Hepatocyte (in vitro differentiated cells): ENCODE measurements around the gene ARPP21. TPM values are rescaled to one million over a fixed set of nuclear protein-coding genes. Genes with fewer than 3 reads are reported as not detected.

Source experiments
- DNase-seq: peaks from one replicate; pipeline ENCODE4 v3.0.0-alpha.2; 2016; ENCODE audit warnings: low spot score
- H2AFZ ChIP-seq: fragments of 200-600 bp; sonication (generic); 2 replicates; pipeline ENCODE4 v1.6.0; 2016; ENCODE audit warnings: antibody characterized with exemption, mild to moderate bottlenecking
- H3K27ac ChIP-seq: fragments of 200-600 bp; sonication (generic); 2 replicates; pipeline ENCODE4 v1.5.1; 2016; ENCODE audit warnings: mild to moderate bottlenecking
- H3K27me3 ChIP-seq: fragments of 200-600 bp; sonication (generic); 2 replicates; pipeline ENCODE4 v1.6.1; 2016
- H3K36me3 ChIP-seq: fragments of 200-600 bp; sonication (generic); replicated peaks from 2 replicates; pipeline ENCODE4 v1.5.1; 2016; ENCODE audit warnings: low read depth; ENCODE audit not compliant: insufficient read depth
- H3K4me1 ChIP-seq: fragments of 200-600 bp; sonication (generic); 2 replicates; pipeline ENCODE4 v1.5.1; 2016; ENCODE audit warnings: mild to moderate bottlenecking, moderate library complexity; ENCODE audit not compliant: insufficient read depth
- H3K4me2 ChIP-seq: fragments of 200-600 bp; sonication (generic); 2 replicates; pipeline ENCODE4 v1.6.0; 2016
- H3K4me3 ChIP-seq: fragments of 200-600 bp; sonication (generic); 2 replicates; pipeline ENCODE4 v1.5.1; 2016; ENCODE audit warnings: mild to moderate bottlenecking
- H3K79me2 ChIP-seq: fragments of 200-600 bp; sonication (generic); 2 replicates; pipeline ENCODE4 v1.6.0; 2017; ENCODE audit warnings: mild to moderate bottlenecking
- H3K9me2 ChIP-seq: fragments of 200-600 bp; sonication (generic); replicated peaks from 2 replicates; pipeline ENCODE4 v1.6.0; 2017; ENCODE audit warnings: mild to moderate bottlenecking; ENCODE audit not compliant: insufficient read depth
- H3K9me3 ChIP-seq: fragments of 200-600 bp; sonication (generic); 2 replicates; pipeline ENCODE4 v1.5.1; 2016; ENCODE audit warnings: low read depth, mild to moderate bottlenecking
- H4K20me1 ChIP-seq: fragments of 200-600 bp; sonication (generic); 2 replicates; pipeline ENCODE4 v1.6.0; 2016; ENCODE audit warnings: mild to moderate bottlenecking; ENCODE audit not compliant: insufficient read depth, poor library complexity, severe bottlenecking
- CTCF ChIP-seq: fragments of 200-600 bp; sonication (generic); IDR thresholded peaks from 2 replicates; pipeline ENCODE4 v1.5.1; 2016; ENCODE audit warnings: antibody characterized with exemption, mild to moderate bottlenecking; ENCODE audit not compliant: poor library complexity
- EZH2 ChIP-seq: fragments of 200-600 bp; sonication (generic); IDR thresholded peaks from 2 replicates; pipeline ENCODE4 v1.6.1; 2016; ENCODE audit warnings: antibody characterized with exemption, mild to moderate bottlenecking, borderline replicate concordance
- EZH2phosphoT487 ChIP-seq: fragments of 200-600 bp; sonication (generic); IDR thresholded peaks from one replicate; pipeline ENCODE4 v1.6.1; 2018; ENCODE audit warnings: antibody characterized with exemption, mild to moderate bottlenecking, low read depth, moderate library complexity; ENCODE audit not compliant: unreplicated experiment, severe bottlenecking
- WGBS: methylation state at CpG from one replicate; pipeline ENCODE4 v1.1.6; 2016; ENCODE audit warnings: low lambda C conversion rate; ENCODE audit errors: missing lambda C conversion rate; 5-methylcytosine and 5-hydroxymethylcytosine counted together
- polyA plus RNA-seq: library from polyadenylated mRNA; unstranded; fragments of >200 nt; fragmentation: Nextera tagmentation; extraction: Ambion mirVana; gene quantifications from 2 replicates; pipeline ENCODE4 v1.2.1, GENCODE V29; 2016
- total RNA-seq: library from RNA; depleted of rRNA; stranded (reverse); fragments of >200 nt; gene quantifications from 2 replicates; pipeline ENCODE4 v1.2.3, GENCODE V29; 2014

Gene ARPP21
- total and polyA plus RNA-seq, 2 experiments from 2014 or later, result 0.19 TPM; not detected in 1

- peaks cover 6% of the 10 kb centered on the region for H3K27me3 ChIP-seq
- 87% methylated on average over 5 of the region's 5 CpGs for WGBS
- no peaks in the 10 kb centered on the region for H4K20me1 ChIP-seq
- H3K4me2 ChIP-seq, result no peak overlapping the region
- H2AFZ ChIP-seq, result no peak overlapping the region
- H3K79me2 ChIP-seq, result no peaks in the 10 kb centered on the region
- H3K9me2 ChIP-seq, result no peaks in the 10 kb centered on the region
- no peak for DNase-seq
- TF ChIP-seq EZH2phosphoT487, result no peak
- TF ChIP-seq EZH2, result no peak
- TF ChIP-seq CTCF, result no peak
- H3K36me3 ChIP-seq, result no peaks in the 10 kb centered on the region
- no peak overlapping the region for H3K4me3 ChIP-seq
- no peak overlapping the region for H3K27ac ChIP-seq
- no peaks in the 10 kb centered on the region for H3K9me3 ChIP-seq
- no peaks in the 10 kb centered on the region for H3K4me1 ChIP-seq
Measured at GRCh38 chr3:35674451-35675109, 35.3 kb downstream of the ARPP21 start.

- Histone ChIP-seq H3K36me3 (no peaks in the 10 kb centered on the region), H3K79me2 (no peaks in the 10 kb centered on the region), H3K4me2 (no peak overlapping the region), H3K27ac (no peak overlapping the region), H4K20me1 (no peaks in the 10 kb centered on the region), H3K9me2 (no peaks in the 10 kb centered on the region), H3K27me3 (peaks cover 6% of the 10 kb centered on the region), H2AFZ (no peak overlapping the region), H3K9me3 (no peaks in the 10 kb centered on the region), H3K4me3 (no peak overlapping the region), H3K4me1 (no peaks in the 10 kb centered on the region)
- TF ChIP-seq EZH2 (no peak), EZH2phosphoT487 (no peak), CTCF (no peak)
- WGBS, result 91% methylated on average over 1 of the region's 1 CpG
- DNase-seq, result no peak
Measured at GRCh38 chr3:35675206-35675605, 35.9 kb downstream of the ARPP21 start.

- H3K9me2 ChIP-seq, result no peaks in the 10 kb centered on the region
- H3K4me3 ChIP-seq, result no peak overlapping the region
- H3K4me1 ChIP-seq, result no peaks in the 10 kb centered on the region
- H3K79me2 ChIP-seq, result no peaks in the 10 kb centered on the region
- no peak overlapping the region for H3K4me2 ChIP-seq
- H2AFZ ChIP-seq, result no peak overlapping the region
- H4K20me1 ChIP-seq, result no peaks in the 10 kb centered on the region
- H3K27me3 ChIP-seq, result peaks cover 9% of the 10 kb centered on the region
- H3K9me3 ChIP-seq, result no peaks in the 10 kb centered on the region
- WGBS, result 95% methylated on average over 1 of the region's 1 CpG
- TF ChIP-seq CTCF (no peak), EZH2phosphoT487 (no peak), EZH2 (no peak)
- no peak overlapping the region for H3K27ac ChIP-seq
- no peaks in the 10 kb centered on the region for H3K36me3 ChIP-seq
- DNase-seq, result no peak
Measured at GRCh38 chr3:35675621-35676020, 36.3 kb downstream of the ARPP21 start.
